GM19240 (cell line): Measurements from ENCODE around the gene CD200R1.
A peak's percentile ranks its signal among the peaks of the same experiment; 100 is the strongest.

Experiments used
- DNase-seq: peaks from one replicate; pipeline ENCODE4 v3.0.0; 2011; ENCODE audit warnings: low spot score; ENCODE audit not compliant: insufficient read length

CD200R1 gene, protein sequence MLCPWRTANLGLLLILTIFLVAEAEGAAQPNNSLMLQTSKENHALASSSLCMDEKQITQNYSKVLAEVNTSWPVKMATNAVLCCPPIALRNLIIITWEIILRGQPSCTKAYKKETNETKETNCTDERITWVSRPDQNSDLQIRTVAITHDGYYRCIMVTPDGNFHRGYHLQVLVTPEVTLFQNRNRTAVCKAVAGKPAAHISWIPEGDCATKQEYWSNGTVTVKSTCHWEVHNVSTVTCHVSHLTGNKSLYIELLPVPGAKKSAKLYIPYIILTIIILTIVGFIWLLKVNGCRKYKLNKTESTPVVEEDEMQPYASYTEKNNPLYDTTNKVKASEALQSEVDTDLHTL

DNA sequence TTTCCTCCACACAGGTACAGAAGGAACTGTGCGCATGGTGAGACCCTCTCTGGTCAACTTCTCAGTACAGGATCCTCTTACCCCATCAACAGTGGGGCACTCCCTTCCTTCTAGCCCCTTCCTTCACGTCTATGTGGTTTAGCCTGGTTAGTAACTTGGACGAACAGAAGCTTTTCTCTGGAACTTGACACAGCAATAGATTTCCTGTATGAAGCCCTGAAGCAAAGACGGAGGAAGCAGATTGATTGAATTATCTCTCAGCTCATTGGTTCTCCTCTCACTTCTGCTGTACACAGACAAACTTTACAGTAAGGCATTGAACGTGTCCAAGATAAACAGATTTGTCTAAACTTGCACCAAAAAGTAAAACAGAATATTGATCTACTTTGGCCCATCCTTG, at the start of gene CD200R1:
TSS of gene CD200R1 (minus strand) at position 210 of the 400 bp plus-strand sequence. CDS start 246 bp downstream, outside the sequence.
- no peak for DNase-seq

DNA sequence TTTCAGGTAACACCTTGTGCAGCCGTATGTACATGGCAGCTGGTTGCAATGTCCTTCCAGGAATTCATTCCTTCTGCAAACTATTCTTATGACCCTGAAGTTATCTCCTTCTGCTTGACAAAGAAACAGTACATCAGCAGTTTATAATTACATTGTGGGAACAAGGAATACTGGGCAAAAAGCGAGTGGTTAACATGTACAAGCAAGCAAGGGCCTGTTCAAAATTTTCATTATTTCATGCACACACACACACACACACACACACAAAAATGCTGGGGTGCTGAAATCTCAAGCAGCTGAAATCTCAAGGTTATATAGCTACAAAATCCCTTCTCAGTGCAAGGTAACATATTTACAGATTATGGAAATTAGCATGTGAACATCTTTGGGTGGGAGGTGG, 46.6 kb upstream of the CD200R1 start:
- DNase-seq = no peak

DNA sequence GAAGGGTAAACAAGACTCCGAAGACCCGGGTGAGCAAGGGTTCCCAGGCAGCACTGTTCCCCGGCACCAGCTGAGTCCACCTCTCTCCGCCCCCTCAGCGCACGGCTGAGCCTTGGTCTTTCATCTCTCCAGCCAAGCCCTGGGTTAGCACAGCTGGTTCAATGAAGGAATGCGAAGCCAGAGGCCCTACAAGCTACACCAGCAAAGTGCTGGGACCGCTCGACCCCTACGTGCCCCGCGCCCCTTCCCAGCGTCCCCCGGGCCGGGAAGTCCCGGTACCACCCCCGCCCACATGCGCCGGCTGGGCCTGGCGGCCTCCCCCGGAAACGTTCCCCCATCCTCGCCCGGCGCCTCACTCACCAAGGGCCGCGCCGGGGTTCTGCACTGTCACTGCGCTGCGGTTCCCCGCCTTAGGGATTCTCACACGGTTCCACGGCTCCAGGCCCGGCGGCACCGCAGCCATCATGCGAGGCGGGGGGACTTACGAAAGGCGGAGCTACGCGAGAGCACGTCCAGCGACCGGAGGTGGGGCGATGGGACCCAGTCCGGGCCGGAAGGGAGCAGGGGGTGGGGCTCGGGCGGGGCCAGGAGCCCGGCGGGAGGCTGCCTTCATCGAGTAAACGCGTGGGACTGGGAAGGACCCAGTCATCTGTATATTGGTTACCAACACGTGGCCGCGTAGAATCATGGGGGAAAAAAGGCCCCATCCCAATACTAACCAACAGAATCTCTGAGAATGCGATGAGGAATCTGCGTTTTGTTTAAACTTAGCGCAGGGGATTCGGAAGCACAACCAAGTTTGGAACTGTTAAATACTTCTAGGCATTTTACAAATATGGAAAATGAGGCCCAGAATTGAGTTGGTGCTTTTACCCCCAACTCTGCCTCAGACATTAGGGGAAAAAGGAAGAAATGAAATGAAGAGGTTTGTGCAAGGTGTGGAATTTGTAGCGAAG, 44.6 kb upstream of the CD200R1 start:
- DNase-seq = peak; percentile 82

DNA sequence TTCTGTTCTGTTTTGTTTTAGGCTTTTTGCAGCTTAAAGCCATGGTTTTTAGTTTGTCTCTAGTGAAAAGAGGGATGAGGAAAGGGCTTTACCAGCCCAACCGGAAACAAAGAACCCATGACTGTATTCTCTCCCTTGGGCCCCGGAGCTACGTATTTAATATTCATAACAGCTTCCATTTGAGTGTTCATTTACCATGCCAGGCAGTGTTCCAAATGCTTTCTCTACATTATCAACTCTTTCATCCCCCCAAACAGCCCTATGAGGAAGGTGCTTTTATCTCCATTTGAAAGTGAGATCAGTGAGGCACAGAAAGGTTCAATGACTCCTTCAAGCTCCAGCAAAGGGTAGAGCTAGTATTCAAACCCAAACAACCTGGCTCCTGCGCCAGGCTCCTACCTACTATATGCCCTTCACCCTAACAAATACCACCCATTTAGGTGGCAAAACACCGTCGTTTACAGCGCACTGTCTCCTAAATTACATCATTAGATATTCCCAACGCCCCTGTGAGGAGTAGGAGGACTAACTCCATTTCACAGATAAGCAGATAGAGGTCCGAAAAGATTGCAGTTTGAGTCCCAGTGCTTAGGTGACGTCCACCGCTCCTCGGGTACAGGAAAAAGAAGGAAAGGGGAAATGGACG, 43.8 kb upstream of the CD200R1 start:
- DNase-seq = no peak

DNA sequence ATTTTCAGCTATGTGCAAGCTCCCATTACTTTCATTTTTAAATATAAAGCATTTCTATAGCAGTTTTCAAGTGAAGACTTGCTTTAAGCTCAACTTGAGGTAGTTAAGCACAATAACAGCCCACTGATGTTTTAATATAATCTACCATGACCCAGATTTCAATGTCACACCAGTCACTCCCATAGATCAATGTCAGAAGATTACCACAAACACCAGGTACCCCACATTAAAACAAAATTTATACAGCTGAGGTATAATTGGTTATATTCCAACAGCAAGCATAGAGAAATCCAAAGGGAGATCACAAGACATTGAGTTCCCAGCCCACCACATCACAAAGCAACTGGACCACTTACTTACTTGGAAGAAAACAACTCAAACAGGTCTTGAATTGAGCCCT, 38.7 kb upstream of the CD200R1 start:
- no peak for DNase-seq

DNA sequence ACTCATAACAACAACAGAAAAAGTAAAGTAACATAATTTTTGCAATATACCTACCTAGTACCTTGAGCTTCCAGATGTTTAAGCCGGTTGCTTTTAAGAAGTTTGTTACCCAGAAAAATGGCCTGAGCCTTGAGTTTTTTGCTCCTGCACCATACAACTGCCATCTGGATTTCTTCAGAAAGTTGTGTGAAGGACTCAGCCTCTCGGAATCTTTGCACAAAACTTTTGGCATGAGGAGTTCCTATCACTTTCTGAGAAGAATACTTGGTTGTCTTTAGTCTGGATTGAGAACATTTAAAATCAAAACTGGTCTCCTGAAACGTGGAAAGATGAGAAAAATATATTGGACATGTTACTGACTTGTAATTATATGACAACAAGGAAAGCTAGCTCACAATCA, 33.2 kb upstream of the CD200R1 start:
- DNase-seq = no peak

DNA sequence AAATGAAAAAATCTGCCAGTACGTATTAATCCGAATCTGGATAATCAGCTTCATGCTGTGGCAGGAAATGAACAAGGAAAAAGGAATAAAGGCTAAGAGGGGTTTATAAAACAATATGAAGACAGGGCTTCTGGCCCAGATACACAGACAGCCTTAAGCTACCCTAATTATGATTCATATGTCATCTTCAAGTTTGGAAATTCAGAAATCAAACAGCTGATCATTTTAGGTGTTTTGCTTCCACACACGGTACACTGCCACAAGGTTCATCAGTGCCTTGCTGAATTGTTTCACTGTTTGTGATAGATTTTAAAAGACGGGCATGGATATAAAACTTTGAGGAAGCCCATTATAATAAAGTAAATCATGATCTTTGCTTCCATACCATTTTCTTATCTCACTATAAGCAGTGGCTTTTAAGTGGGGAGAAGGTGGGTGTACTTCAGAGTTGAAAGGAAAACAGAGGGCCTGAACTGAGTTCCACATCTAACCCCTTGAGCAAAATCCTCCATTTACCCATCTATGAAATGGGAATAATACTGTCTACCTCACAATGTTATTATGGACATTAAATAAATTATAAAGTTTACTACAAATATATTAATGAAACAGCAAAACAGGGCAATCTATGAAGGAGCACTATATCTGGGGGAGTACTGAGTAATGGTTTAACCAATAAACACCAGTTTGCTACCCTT, 31.6 kb upstream of the CD200R1 start:
- DNase-seq = no peak

DNA sequence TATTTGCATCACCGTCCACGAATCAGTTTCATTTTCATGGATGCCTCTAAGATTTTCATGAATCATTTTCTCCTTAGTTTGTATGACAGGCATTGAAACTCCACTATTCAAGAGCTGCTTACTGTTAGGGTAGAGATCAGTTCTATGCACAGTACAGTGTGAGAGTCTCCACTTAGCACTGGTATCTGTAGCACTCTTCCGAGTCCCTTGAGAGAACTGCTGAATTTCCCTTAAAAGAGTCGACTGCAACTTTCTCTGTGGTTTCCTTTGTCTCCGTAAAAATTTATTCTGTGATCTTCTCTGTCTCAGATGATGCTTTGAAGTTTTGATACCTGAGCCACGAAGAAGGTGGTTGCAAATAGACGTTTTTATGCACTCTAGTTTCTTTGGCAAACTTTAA, 30.7 kb upstream of the CD200R1 start:
- no peak for DNase-seq

DNA sequence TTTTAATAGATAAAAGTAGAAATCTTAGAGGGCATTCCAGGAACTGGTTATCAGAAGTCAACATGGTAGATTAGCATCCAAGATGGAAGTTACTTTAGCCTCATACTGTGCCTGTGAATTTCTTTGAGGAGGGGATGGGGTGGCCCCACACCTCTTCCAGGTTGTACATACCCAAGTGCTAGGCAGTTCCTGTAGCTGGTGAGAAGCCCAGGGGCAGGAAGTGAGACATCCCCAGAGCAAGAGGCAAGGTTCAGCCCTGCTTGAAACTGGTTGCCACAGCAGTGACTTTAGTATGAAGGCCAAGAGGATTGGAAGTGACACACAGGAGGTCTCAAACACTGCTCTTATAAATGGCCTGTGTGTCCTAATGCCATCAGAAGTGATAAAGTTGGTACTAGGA, 27.8 kb upstream of the CD200R1 start:
- no peak for DNase-seq

DNA sequence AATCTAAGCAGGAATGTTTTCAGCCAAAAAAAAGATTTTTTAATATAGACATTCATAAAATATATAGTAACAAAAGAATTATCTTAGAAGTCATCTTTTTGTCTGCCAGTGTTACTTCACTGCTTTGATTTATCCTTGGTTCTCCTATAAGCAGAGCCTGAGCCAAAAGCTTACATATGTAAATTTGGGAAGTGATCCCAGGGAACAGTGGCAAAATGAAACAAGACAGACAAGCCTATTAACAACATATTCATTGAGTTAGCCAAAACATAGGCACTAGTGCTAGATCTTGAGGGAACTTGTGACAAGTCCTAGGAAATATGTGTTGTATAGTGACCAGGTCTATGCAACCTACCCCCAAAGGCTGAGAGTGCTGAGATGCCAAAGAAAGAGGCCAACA, 27.1 kb upstream of the CD200R1 start:
- no peak for DNase-seq

DNA sequence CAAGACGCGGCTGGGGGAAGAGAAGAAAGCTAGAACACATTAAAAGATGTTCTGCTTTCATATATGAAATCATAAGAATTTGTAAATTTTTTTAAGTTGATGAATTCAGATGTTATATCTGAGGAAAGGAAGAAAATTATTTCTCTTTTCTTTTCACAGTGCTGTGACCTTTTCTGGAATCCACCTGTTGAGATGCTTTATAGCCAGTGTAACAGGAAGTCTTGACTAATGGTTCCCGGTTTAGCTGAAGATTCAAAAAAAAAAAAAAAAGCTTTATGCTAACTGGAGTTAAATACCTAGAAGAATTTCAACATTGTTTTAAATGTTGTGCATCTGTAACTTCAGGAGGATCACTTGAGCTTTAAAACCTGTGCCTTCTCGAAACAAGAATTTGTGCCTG, 25.8 kb upstream of the CD200R1 start:
- no peak for DNase-seq

DNA sequence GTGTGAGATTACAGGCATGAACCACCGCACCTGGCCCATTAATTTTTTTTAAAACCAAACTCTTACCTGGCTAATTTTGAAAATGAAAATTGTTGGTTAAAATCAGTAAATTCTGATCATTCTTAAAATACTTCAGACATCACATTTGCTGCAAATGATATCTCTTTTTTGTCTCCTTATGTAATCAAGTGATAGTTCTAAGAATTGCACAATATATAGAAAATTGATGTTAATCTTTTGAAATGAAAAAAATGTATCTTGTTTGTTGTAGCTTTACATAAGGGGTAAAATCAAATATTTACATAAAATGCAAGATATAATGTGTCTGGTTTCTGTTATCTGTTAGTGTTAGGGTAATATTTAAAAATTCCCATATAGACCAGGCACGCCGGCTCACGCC, 20.9 kb upstream of the CD200R1 start:
- DNase-seq = no peak

DNA sequence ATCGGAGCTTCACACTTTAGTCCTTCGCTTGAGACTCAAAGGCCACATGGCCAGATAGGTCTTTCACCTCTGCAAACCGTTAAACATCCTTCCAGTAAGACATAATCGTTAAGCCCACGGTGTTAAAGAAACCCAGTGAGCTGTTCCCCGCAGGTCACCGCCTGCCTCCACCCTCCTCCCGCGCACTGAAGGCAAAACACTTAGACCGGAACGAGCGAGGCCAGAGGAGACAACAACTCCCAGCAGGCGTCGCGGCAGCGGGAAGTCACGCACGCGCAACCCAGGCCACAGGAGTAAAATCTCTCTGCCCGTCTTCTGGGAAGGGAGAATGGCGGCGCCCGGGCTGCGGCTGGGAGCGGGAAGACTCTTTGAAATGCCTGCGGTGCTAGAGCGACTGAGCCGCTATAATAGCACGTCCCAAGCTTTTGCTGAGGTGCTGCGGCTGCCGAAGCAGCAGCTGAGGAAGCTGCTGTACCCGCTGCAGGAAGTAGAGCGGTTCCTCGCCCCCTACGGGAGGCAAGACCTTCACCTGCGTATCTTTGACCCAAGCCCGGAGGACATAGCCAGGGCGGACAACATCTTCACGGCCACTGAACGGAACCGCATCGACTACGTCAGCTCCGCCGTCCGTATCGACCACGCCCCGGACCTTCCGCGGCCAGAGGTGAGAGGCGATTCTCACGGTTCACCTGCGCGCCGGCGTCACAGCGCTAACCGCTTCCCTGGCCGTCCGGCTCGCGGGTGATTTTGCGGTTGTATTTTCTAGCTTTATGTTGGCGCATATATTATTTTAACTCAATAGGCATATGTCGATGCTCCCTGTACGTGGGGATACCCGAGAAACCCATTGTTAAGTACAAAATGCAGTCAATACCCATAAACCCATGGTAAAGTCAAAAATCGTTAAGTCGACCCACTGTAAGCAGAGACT, 16.0 kb upstream of the CD200R1 start, which contains the start of gene GTPBP8:
TSS of gene GTPBP8 (plus strand) at position 313 of the 931 bp plus-strand sequence. CDS start at position 329, 16 bp downstream.
- DNase-seq = peak; percentile 39

DNA sequence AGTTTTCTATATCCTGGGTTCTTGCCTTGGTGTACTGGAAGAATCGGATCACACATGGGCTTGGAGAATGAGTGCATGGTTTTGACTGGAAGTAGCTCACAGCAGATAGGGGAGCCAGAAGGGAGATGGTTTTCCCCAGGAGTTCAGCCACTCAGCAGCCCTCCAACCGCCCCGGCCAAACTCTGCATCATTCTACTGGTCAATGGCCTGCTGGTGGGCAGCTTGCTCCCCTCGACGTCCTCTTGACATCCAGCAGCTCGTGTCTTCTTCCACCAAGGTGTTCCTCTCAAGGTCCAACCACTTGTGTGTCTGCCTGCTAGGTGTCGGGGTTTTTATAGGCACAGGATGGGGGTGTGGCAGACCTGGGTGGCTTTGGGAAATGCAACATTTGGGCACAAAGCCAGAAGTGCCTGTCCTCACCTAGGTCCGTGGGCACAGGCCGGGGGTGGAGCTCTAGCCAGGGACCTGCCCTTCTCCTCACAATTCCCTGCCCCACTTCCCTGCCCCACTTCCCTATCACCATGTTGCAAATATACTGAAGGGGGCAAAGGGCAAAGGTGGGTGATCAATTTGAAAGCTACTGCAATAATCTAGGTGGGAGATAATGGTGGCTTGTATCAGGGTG, 12.9 kb upstream of the CD200R1 start:
- DNase-seq = no peak

DNA sequence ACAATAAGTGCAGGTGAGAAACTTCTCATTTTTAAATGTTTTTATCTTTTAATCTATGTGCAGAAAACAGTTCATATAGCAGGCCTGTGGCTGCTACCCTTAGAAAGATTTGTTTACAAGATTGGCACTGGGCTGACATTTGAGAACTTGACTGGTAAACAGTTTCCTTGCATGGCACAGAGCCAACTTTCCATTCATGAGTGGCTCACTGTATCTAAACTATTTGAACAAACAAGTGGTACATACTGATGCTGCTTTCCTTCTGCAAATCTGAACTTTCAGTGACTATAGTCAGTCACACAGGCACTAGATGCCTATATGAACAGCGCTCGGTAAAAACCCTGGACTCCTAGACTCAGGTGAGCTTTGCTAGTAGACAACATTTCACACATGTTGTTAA, 9.6 kb upstream of the CD200R1 start:
- no peak for DNase-seq

DNA sequence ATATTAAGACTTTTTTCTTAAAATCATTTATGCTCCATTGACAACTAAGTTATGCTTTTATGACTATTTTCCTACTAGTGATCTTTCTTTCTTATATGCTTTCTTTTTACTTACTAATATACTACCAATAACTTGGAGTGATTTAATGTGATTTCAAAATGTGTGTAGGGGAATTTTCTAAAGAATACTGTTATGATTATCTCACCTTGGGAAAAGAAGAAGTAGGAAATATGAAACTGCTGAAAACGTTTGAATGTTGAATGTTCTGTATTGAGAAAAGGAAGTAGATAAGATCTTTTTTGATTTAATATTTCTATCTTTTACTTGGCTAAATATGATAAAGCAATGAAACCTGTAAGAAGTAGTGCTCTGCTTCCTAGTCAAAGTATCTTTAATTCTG, 7.8 kb upstream of the CD200R1 start:
- no peak for DNase-seq

DNA sequence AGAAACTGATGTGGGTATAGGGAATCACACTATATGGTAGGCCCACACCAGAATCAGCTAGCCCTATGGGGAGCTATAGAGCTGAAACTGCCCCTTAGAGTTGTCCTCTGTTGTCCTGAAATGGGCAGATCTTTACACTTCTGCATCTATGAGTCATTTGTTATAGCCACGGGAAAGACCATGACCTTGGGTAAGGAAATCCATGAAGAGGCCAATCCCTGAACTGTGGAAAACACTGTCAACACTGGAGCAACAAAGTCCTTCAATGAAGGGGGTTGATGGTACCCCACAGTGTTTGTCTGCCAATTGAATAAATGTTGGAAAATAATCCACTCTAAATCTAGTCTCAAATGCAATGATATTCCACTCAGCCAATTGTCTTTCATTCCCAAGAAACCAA, 5.2 kb upstream of the CD200R1 start:
- no peak for DNase-seq

DNA sequence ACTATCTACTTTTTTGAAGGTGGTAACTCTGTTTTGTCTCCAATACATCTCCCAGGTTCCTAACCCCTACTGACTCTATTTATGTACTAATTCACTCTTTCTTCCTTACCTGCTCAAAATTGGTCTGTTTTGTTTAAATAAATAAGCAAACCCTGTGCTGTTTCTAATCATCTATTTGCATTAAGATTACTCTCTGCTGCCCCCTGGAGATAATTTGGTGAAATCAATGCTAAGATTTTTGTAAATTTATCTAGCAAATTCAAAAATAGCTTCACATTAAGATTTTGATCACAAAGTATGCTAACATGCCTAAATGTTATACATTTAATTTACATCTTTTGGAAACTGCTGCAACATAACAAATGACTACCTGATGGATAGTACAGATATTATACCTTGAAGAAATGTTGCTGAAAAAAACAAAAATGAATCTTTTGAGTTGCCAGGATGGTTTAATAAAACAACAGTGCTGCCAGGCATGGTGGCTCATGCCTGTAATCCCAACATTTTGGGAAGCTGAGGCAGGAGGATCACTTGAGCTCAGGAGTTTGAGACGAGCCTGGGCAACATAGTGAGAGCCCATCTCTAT, 4.4 kb upstream of the CD200R1 start:
- DNase-seq = no peak

DNA sequence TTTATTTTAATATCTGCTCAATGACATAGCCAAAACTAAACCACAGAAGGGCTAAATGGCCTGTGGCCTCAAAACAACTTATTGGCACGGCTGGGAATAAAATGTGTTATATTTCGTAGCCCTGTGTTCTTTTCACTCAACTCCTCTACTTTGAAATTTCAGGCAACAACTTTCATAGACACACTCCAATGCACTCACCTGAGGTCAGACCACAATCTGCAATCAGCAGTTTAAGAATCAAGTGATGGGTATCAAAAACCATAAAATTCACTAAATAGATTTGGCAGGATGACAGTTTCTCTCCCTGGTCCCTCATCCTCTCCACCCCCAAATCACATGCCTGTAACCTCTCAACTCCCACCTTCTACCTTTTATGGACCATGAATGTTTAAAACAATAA, 2.0 kb upstream of the CD200R1 start:
- no peak for DNase-seq
